Fibroblast of lung (primary cell): ENCODE data around the gene CWC25. TPM values are rescaled to one million over a fixed set of nuclear protein-coding genes. Genes with fewer than 3 reads are reported as not detected.

Experiments
- DNase-seq, 2 donors: peaks; one replicate each; pipeline versions ENCODE4 v3.0.0 to v3.0.0-alpha.2; 2010; ENCODE audit warnings: low read depth in 2 of 2
- H2AFZ ChIP-seq: 2 replicates; pipeline ENCODE4 v1.5.1; 2012; ENCODE audit warnings: low read length, control low read depth, inconsistent platforms
- H3K27ac ChIP-seq: 2 replicates; pipeline ENCODE4 v1.5.1; 2011; ENCODE audit warnings: low read length, control low read depth; ENCODE audit not compliant: insufficient read depth
- H3K27me3 ChIP-seq: 2 replicates; pipeline ENCODE4 v1.5.1; 2011; ENCODE audit warnings: mild to moderate bottlenecking, low read length; ENCODE audit not compliant: control insufficient read depth, insufficient read depth
- H3K36me3 ChIP-seq: 2 replicates; pipeline ENCODE4 v1.5.1; 2011; ENCODE audit warnings: low read length; ENCODE audit not compliant: control insufficient read depth, insufficient read depth
- H3K4me1 ChIP-seq: 2 replicates; pipeline ENCODE4 v1.5.1; 2011; ENCODE audit warnings: low read length; ENCODE audit not compliant: control insufficient read depth, insufficient read depth; ENCODE audit errors: extremely low read depth
- H3K4me2 ChIP-seq: 2 replicates; pipeline ENCODE4 v1.5.1; 2011; ENCODE audit warnings: low read length, control low read depth; ENCODE audit not compliant: insufficient read depth; ENCODE audit errors: extremely low read depth
- H3K4me3 ChIP-seq, 4 experiments: fragments of 200-600 bp in 1 of 4; sonication (generic) in 1 of 4; replicated peaks in 1 of 4; 2 replicates each; pipeline ENCODE4 v1.5.1; 2011 to 2016; ENCODE audit warnings: low read length in 4 of 4, low read depth in 3 of 4, mild to moderate bottlenecking in 3 of 4, control low read depth in 2 of 4, inconsistent platforms in 1 of 4, mixed read lengths in 1 of 4; ENCODE audit not compliant: insufficient read depth in 1 of 4; ENCODE audit errors: control extremely low read depth in 1 of 4
- H3K79me2 ChIP-seq: 2 replicates; pipeline ENCODE4 v1.5.1; 2012; ENCODE audit warnings: mild to moderate bottlenecking, low read length, inconsistent platforms; ENCODE audit not compliant: control insufficient read depth, insufficient read depth
- H3K9ac ChIP-seq: 2 replicates; pipeline ENCODE4 v1.5.1; 2011; ENCODE audit warnings: mild to moderate bottlenecking, low read length, control low read depth; ENCODE audit not compliant: insufficient read depth
- H3K9me3 ChIP-seq: 2 replicates; pipeline ENCODE4 v1.5.1; 2012; ENCODE audit warnings: low read depth, low read length; ENCODE audit not compliant: control insufficient read depth, insufficient read depth
- H4K20me1 ChIP-seq: 2 replicates; pipeline ENCODE4 v1.5.1; 2011; ENCODE audit warnings: low read length; ENCODE audit not compliant: control insufficient read depth, insufficient read depth; ENCODE audit errors: extremely low read depth
- CTCF ChIP-seq, 2 donors: IDR thresholded peaks in 1 of 2; conservative IDR thresholded peaks in 1 of 2; 1 replicate in 1 of 2; 2 replicates in 1 of 2; pipeline ENCODE4 v1.5.1; 2011 to 2012; ENCODE audit warnings: low read length in 2 of 2, control low read depth in 1 of 2, inconsistent platforms in 1 of 2, low read depth in 1 of 2, mild to moderate bottlenecking in 1 of 2
- EZH2 ChIP-seq: IDR thresholded peaks from 2 replicates; pipeline ENCODE4 v1.5.1; 2012; ENCODE audit warnings: low read length, control low read depth, mild to moderate bottlenecking; ENCODE audit errors: missing control alignments
- polyA plus RNA-seq, 2 donors: library from polyadenylated mRNA; depleted of rRNA in 1 of 2; stranded (reverse) in 1 of 2; unstranded in 1 of 2; fragments of >200 nt; gene quantifications; 2 replicates each; pipeline ENCODE4 v1.2.1, GENCODE V29; 2011 to 2012; ENCODE audit warnings: missing spikeins in 1 of 2
- total RNA-seq: library from RNA; depleted of rRNA; stranded (reverse); fragments of >200 nt; gene quantifications from 2 replicates; pipeline ENCODE4 v1.2.1, GENCODE V29; 2014

Gene CWC25
- total and polyA plus RNA-seq, 2 donors (not counting 1 experiment from before 2014, with no cell fraction given): 10.9 to 14.4 TPM

DNA sequence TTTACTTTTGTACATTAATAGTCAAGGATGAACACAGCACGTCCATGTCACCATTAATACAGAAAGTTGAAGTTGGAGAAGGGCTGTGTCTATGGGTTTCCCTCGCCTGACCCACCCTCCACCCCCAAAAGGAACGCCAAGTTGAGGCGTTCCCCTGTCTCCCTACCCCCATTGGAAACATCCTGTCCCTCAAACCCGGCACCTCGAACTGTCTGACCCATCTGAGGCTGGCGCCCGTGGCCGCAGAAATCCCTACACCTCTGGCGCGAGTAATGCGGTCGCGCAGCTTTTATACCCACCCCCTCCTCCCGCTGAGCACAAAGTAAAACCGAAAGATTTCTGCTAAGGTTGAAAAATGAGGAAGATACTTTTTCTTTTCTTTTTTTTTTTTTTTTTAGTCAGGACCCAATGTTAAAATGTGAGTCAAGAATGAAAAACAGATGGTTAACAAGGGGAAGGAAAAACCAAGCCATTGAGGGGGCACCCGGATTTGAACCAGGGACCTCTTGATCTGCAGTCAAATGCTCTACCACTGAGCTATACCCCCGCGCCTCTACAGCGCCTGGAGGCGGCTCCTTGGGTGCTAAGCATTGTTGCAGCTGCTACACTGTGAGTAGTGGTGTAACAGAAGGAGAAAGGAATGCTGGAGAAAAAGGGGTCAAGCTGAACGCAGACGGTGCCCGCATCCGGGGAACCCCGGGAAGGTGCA lies 43.9 kb upstream of the CWC25 start:
- TF ChIP-seq CTCF (conservative IDR thresholded peaks at IDR 0.05 in 1 of 2, IDR thresholded peaks at IDR 0.05 in 1 of 2; ENCODE audit: low read depth in 1 of 2, low read length in 2 of 2) (peak in 1 of 2 donors; percentile 21), EZH2 (no peak)

DNA sequence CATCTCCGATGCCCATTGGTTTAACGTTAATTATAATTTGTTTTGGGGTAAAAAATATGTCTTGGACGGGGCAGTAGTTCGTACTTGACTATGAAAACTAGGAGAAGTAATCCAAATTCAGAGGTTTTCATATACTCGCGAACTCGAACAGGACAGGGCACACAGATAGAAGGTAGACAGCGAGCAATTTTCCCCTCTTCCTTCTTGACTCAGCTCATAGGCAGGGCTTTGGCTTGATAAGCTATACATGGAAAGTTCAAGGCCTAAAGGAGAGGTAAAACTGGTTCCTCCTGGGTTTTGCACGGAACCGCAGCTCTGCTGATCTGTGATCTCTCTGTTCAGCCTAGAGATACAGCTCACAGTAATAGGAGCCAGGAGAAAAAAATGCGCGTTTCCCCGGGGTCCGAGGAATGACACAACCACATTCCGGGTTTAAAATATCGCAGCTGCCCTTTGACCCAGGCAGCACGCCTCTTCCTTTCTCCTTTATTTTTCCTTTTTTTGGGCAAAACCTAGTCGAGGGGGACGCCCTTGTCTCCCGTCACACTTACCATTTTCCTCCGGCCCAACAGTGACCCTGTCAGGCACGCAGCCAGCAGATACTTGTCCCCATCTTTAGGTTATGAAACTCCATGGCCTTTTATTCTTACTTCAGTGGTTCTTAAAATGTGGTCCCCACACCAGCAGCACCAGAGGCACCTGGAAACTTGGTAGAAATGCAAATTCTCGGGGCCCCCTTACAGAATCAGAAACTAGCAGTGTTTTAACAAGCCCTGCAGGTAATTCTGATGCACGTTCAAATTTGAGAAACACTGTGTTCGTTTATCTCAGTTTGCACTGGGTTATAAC lies 43.1 kb upstream of the CWC25 start:
- peak overlapping the region; percentile 62 for H3K27ac ChIP-seq
- DNase-seq: peak; percentile 45 to 72
- peak overlapping the region; percentile 41 for H3K9ac ChIP-seq
- peaks cover 5% of the 10 kb centered on the region for H3K36me3 ChIP-seq
- no peak for TF ChIP-seq EZH2
- TF ChIP-seq CTCF (conservative IDR thresholded peaks at IDR 0.05 in 1 of 2, IDR thresholded peaks at IDR 0.05 in 1 of 2; ENCODE audit: low read depth in 1 of 2, low read length in 2 of 2): no peak
- no peaks in the 10 kb centered on the region for H3K9me3 ChIP-seq
- H3K27me3 ChIP-seq: no peaks in the 10 kb centered on the region
- H3K4me1 ChIP-seq: peaks cover 19% of the 10 kb centered on the region
- peak overlapping the region; percentile 85 for H3K4me2 ChIP-seq
- peaks cover 3% of the 10 kb centered on the region for H4K20me1 ChIP-seq
- peak overlapping the region; percentile 5 for H2AFZ ChIP-seq
- H3K4me3 ChIP-seq: peak overlapping the region; percentile 45 to 86 (median 60)
- peaks cover 32% of the 10 kb centered on the region for H3K79me2 ChIP-seq

More for the DNA sequence above, 43.9 kb upstream of the CWC25 start:
- Histone ChIP-seq H3K4me1 (peaks cover 26% of the 10 kb centered on the region), H3K27ac (peak overlapping the region; percentile 81), H3K4me3 (peak overlapping the region; percentile 72 to 86 (median 76)), H3K9ac (peak overlapping the region; percentile 65), H3K79me2 (peaks cover 40% of the 10 kb centered on the region), H3K27me3 (no peaks in the 10 kb centered on the region), H3K36me3 (peaks cover 9% of the 10 kb centered on the region), H4K20me1 (peaks cover 4% of the 10 kb centered on the region), H3K9me3 (no peaks in the 10 kb centered on the region), H3K4me2 (peak overlapping the region; percentile 94), H2AFZ (peak overlapping the region; percentile 51)
- DNase-seq: peak; percentile 83 to 91
